ENCODE data around the gene LRRC57. TPM values are rescaled to one million over a fixed set of nuclear protein-coding genes. Genes with fewer than 3 reads are reported as not detected.

LRRC57 gene
- total RNA-seq, 1 donor from 2014 or later, result 21.4 TPM

DNA sequence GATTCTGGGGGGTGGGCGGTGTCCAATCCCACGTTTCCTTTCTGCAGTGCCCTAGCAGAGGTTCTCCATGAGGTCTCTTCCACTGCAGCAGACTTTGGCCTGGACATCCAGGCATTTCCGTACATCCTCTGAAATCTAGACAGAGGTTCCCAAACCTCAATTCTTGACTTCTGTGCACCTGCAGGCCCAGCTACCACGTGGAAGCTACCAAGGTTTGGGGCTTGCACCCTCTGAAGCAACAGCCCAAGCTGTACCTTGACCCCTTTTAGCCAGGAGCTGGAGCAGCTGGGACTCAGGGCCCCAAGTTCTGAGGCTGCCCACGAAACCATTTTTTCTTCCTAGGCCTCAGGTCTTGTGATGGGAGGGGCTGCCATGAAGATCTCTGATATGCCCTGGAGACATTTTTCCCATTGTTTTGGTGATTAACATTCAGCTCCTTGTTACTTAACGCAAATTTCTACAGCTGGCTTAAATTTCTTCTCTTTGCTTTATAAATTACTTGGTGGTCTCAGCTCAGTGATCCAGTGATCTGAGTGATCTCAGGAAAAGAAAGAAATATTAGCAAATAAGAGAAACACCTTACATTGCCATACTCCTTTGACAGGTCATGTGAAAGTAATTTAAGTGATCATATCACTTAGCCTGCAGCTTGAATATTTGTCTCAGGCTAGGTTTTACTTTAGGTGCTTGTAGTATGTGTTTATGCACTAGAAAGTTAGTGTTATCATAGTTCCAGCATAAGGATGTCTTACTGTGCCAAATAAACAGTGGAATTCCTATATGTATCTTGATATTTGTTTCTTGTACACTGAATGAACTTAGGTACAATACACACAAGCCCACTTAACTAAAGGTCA, 50.2 kb downstream of the LRRC57 start:
- Mint-ChIP-seq H3K27me3 (no peaks in the 10 kb centered on the region), H3K27ac (peak overlapping the region; percentile 79), H3K4me1 (peaks cover 92% of the 10 kb centered on the region), H3K36me3 (ENCODE audit: low read depth) (peaks cover 29% of the 10 kb centered on the region), H3K4me3 (peak overlapping the region; percentile 33), H3K9me3 (no peaks in the 10 kb centered on the region)
- ATAC-seq (ENCODE audit: low read depth) (no peak), DNase-seq (no peak)
- CTCF ChIA-PET, result no interaction called here
- POLR2A ChIA-PET, result interaction anchor here (1.9 kb wide), 1 partner anchor 7 kb away, joined by 15 read pairs; the partner anchor contains the start of gene ZNF106
- no peak for TF ChIP-seq CTCF (IDR thresholded peaks at IDR 0.05)
- intact Hi-C loops (cut with micrococcal nuclease), result loop anchor here (10.0 kb wide), 2 partner anchors 426 to 876 kb away; partner anchors contain the start of genes TTBK2, TUBGCP4 and ZSCAN29

DNA sequence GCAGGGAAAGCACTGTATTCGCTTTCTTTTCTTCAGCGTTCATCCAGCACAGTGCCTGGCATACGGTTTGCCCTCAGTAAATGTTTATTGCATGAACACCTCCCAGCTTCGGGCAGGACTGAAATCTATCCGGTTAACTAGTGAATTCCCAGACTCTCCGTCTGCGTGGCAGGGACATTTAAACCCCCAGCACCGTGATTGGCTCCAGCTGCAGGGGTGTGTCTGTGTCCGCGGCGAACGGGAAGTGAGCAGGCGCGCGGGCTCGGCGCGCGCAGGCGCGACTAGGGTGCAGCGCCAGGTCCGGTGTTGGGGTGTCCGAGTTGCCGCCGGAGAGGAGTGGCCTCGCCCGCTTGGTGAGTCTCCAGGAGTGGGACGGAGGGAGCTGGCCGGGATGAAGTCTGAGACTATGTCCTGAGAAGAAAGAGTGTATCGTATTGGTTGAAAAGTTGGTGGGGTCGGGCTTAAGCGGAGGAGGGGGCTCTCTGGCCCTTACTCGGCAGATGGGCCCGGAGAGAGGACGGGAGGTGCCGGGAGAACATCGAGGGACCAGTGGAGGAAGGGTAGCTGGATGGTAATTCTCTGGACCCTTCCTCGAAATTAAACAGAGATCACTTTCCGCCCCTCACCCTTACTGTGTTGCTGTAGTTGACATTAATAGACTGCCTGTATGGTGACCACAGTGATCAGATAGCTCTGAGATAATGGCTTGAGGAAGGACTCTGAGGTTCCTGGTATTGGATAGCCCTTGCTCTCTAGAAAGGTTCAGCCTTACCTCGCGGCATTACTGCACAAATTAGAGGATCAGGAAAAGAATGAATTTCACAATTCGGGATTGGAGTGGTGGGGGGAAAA, 53.0 kb downstream of the LRRC57 start, which contains the start of gene SNAP23:
TSS of gene SNAP23 (plus strand) at position 274 of the 852 bp plus-strand sequence. CDS start 16,213 bp downstream, outside the sequence.
- Mint-ChIP-seq H3K4me3 (peak within 1 kb of the TSS; percentile 100), H3K27ac (peak within 1 kb of the TSS; percentile 97), H3K36me3 (ENCODE audit: low read depth) (peaks cover 30% of the 10 kb centered on the region), H3K9me3 (no peaks in the 10 kb centered on the region), H3K27me3 (no peaks in the 10 kb centered on the region), H3K4me1 (peaks cover 83% of the 10 kb centered on the region)
- ChIA-PET POLR2A (interaction anchor here (0.6 to 3.6 kb wide), 8 partner anchors 8 to 1250 kb away, joined by 3 to 40 read pairs (median 5); partner anchors contain the start of genes HAUS2, LRRC57, RPAP1 and STARD9), CTCF (no interaction called here)
- intact Hi-C loops (cut with micrococcal nuclease), result loop anchor here (1.0 to 10.0 kb wide), 5 partner anchors 9 to 879 kb away; partner anchors contain the start of genes GANC, HAUS2, LRRC57 and TMEM87A
- ATAC-seq (ENCODE audit: low read depth), result peak; percentile 86
- DNase-seq, result peak; percentile 78
- no peak for TF ChIP-seq CTCF (IDR thresholded peaks at IDR 0.05)

DNA sequence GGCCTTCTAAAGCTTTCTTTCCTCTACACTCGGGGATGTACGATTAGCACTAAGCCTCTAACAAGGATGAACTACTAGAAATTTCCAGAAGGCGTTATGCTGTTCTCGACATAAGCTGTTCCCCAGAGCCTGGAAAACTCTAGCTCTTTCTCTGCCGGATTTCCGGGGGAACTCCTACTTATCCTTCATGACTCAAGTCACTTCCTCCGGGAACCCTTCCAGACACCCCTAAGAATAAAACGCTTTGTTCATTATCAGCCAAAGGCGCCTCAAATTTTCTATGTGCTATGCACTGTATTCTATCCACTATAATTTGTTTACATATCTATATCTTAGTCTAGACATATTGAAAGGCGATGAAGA, 53.6 kb downstream of the LRRC57 start:
- peaks cover 80% of the 10 kb centered on the region for H3K4me1 Mint-ChIP-seq
- peaks cover 30% of the 10 kb centered on the region for H3K36me3 Mint-ChIP-seq (ENCODE audit: low read depth)
- CTCF ChIA-PET, result no interaction called here
- no peak for DNase-seq
- intact Hi-C loops (cut with micrococcal nuclease), result loop anchor here (1.0 to 10.0 kb wide), 7 partner anchors 9 to 1378 kb away; partner anchors contain the start of genes EHD4, GANC, HAUS2 and INO80
- peak overlapping the region; percentile 97 for H3K27ac Mint-ChIP-seq
- TF ChIP-seq CTCF (IDR thresholded peaks at IDR 0.05), result no peak
- H3K27me3 Mint-ChIP-seq, result no peaks in the 10 kb centered on the region
- H3K9me3 Mint-ChIP-seq, result no peaks in the 10 kb centered on the region
- peak overlapping the region; percentile 100 for H3K4me3 Mint-ChIP-seq
- ATAC-seq (ENCODE audit: low read depth), result no peak
- POLR2A ChIA-PET, result interaction anchor here (0.7 to 3.6 kb wide), 7 partner anchors 9 to 1251 kb away, joined by 3 to 40 read pairs (median 5); partner anchors contain the start of genes HAUS2, LRRC57, STARD9 and TMEM87A

DNA sequence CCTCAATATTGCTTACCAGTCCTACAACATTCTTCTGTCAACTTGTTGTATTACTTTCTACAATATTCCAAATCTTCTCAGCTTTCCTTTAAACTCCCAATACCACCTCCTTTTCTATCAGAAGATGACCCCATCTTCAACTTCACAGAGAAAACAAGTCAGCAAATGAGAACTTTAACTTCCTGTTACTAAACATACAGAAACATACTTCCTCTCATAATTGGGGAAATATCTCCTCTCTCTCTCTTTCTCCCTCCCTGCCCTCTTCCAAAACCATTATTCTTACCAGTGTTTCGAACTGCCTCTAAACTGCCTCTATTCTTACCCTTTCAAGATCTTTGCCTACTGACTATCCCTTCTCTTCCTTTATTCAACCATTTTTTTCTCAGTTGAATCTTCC, 54.9 kb downstream of the LRRC57 start:
- intact Hi-C loops (cut with micrococcal nuclease), result loop anchor here (2.0 to 10.0 kb wide), 5 partner anchors 221 to 1376 kb away; partner anchors contain the start of genes EHD4, GANC, INO80 and TMEM87A
- no peaks in the 10 kb centered on the region for H3K9me3 Mint-ChIP-seq
- peaks cover 76% of the 10 kb centered on the region for H3K4me1 Mint-ChIP-seq
- H3K36me3 Mint-ChIP-seq (ENCODE audit: low read depth), result peaks cover 24% of the 10 kb centered on the region
- CTCF ChIA-PET, result no interaction called here
- no peak for ATAC-seq (ENCODE audit: low read depth)
- no peak for DNase-seq
- H3K27ac Mint-ChIP-seq, result peak overlapping the region; percentile 90
- TF ChIP-seq CTCF (IDR thresholded peaks at IDR 0.05), result no peak
- no peaks in the 10 kb centered on the region for H3K27me3 Mint-ChIP-seq
- H3K4me3 Mint-ChIP-seq, result peak overlapping the region; percentile 73
- POLR2A ChIA-PET, result interaction anchor here (0.6 to 3.5 kb wide), 3 partner anchors 10 to 230 kb away, joined by 3 to 40 read pairs (median 5); no protein-coding TSS in a partner anchor

Data from activated B cell treated with CpG ODN at 0.5 μM for 24 hours (primary cell).